CD4-positive, alpha-beta T cell (primary cell): Measurements from ENCODE around the gene NKX6-1. TPM values are rescaled to one million over a fixed set of nuclear protein-coding genes. Genes with fewer than 3 reads are reported as not detected.

Experiments used
- ATAC-seq: fragments of 200-7000 bp; cut with Tn5 transposase; one replicate; pipeline ENCODE4 v1.10.0; 2022; ENCODE audit warnings: mild to moderate bottlenecking; ENCODE audit not compliant: poor library complexity
- CTCF ChIA-PET: fragments of 350-600 bp; sonication (Branson Sonifier 250); formaldehyde crosslinking; loops from one replicate; lab custom pipeline; 2021; ENCODE audit warnings: antibody characterized with exemption, inconsistent platforms; lab: Charles Lee
- POLR2A ChIA-PET: fragments of 350-600 bp; sonication (Branson Sonifier 250); formaldehyde crosslinking; loops from one replicate; lab custom pipeline; 2021; ENCODE audit warnings: antibody characterized with exemption, inconsistent platforms; lab: Charles Lee
- DNase-seq, 14 experiments: peaks; one replicate each; pipeline ENCODE4 v3.0.0-alpha.2; 2013 to 2020; ENCODE audit warnings: mixed read lengths in 2 of 14
- H3K27ac ChIP-seq, 2 donors: one replicate each; pipeline versions ENCODE4 v1.5.1 to v1.7.0; 2013; ENCODE audit warnings: low read length in 2 of 2, low read depth in 1 of 2, mild to moderate bottlenecking in 1 of 2
- H3K27me3 ChIP-seq, 2 experiments: 1 replicate in 1 of 2; 2 replicates in 1 of 2; pipeline versions ENCODE4 v1.6.1 to v1.7.0; 2013; ENCODE audit warnings: low read length in 2 of 2, control low read depth in 1 of 2, mild to moderate bottlenecking in 1 of 2, moderate library complexity in 1 of 2; ENCODE audit not compliant: insufficient read depth in 2 of 2, control insufficient read depth in 1 of 2
- H3K36me3 ChIP-seq: one replicate; pipeline ENCODE4 v1.6.1; 2013; ENCODE audit warnings: low read length, control low read depth; ENCODE audit not compliant: insufficient read depth
- H3K4me1 ChIP-seq: one replicate; pipeline ENCODE4 v1.6.1; 2013; ENCODE audit warnings: low read length, control low read depth; ENCODE audit not compliant: insufficient read depth
- H3K4me3 ChIP-seq: one replicate; pipeline ENCODE4 v1.5.1; 2013; ENCODE audit warnings: mild to moderate bottlenecking, low read length, moderate library complexity
- H3K9me3 ChIP-seq, 2 experiments: 1 replicate in 1 of 2; 2 replicates in 1 of 2; pipeline versions ENCODE4 v1.6.1 to v1.7.0; 2013; ENCODE audit warnings: low read length in 2 of 2, mild to moderate bottlenecking in 2 of 2, control low read depth in 1 of 2, moderate library complexity in 1 of 2; ENCODE audit not compliant: control insufficient read depth in 1 of 2, insufficient read depth in 1 of 2
- H3K27ac Mint-ChIP-seq: one replicate; pipeline ENCODE4 v1.8.0; 2020; ENCODE audit warnings: mixed read lengths
- H3K27me3 Mint-ChIP-seq: one replicate; pipeline ENCODE4 v1.8.0; 2021; ENCODE audit warnings: mixed read lengths
- H3K36me3 Mint-ChIP-seq: one replicate; pipeline ENCODE4 v1.8.0; 2021; ENCODE audit warnings: low read depth, mixed read lengths
- H3K4me1 Mint-ChIP-seq: one replicate; pipeline ENCODE4 v1.8.0; 2021; ENCODE audit warnings: low read depth, mixed read lengths
- H3K4me3 Mint-ChIP-seq: one replicate; pipeline ENCODE4 v1.8.0; 2020; ENCODE audit warnings: mild to moderate bottlenecking, mixed read lengths
- H3K9me3 Mint-ChIP-seq: one replicate; pipeline ENCODE4 v1.8.0; 2020; ENCODE audit warnings: mixed read lengths
- CTCF ChIP-seq: fragments of 200-600 bp; IDR thresholded peaks from one replicate; pipeline ENCODE4 v1.8.0; 2022; ENCODE audit warnings: antibody characterized with exemption, mild to moderate bottlenecking
- intact Hi-C, 2 experiments: fragments of 100-400 bp; cut with DNase I in 1 of 2; cut with micrococcal nuclease in 1 of 2; formaldehyde crosslinking; loops; one replicate each; pipeline versions ENCODE4 v1.15.1 to v1.9.0; 2023 to 2025; cut with DNase I, micrococcal nuclease
- polyA plus RNA-seq, 2 donors: library from polyadenylated mRNA; unstranded; fragments of 120-200 nt; gene quantifications; one replicate each; pipeline ENCODE4 v1.2.1, GENCODE V29; 2013
- total RNA-seq, 174 experiments: library from RNA in 2 of 174; stranded (reverse) in 2 of 174; gene quantifications; one replicate each; pipeline ENCODE4 v1.2.3 and lab custom pipeline; 2021 to 2026

The NKX6-1 gene
- not detected for total RNA-seq
- polyA plus RNA-seq (2013, experiment 1 of 2): not detected
- not detected for polyA plus RNA-seq (2013, experiment 2 of 2)
- total RNA-seq (lab: John Stamatoyannopoulos, UW): 0 to 0.16 (median 0) reads per million in 172 experiments

- ChIA-PET POLR2A (interaction anchor here (0.6 to 1.0 kb wide), 2 partner anchors 33 to 1040 kb away, joined by 3 to 4 read pairs; no protein-coding TSS in a partner anchor), CTCF (no interaction called here)
- Mint-ChIP-seq H3K36me3 (no peaks in the 10 kb centered on the region), H3K9me3 (peaks cover 2% of the 10 kb centered on the region), H3K4me1 (peaks cover 21% of the 10 kb centered on the region), H3K4me3 (peak within 1 kb of the TSS; percentile 84), H3K27ac (peak within 1 kb of the TSS; percentile 21), H3K27me3 (peaks cover 95% of the 10 kb centered on the region)
- no peak for ATAC-seq
- Histone ChIP-seq H3K27ac (no peak within 1 kb of the TSS), H3K4me3 (peak within 1 kb of the TSS; percentile 42), H3K36me3 (no peaks in the 10 kb centered on the region), H3K27me3 (peaks cover 87 to 100% of the 10 kb centered on the region in 2 experiments), H3K9me3 (peaks cover 29 to 62% of the 10 kb centered on the region in 2 experiments), H3K4me1 (peaks cover 34% of the 10 kb centered on the region)
- no peak for TF ChIP-seq CTCF
- intact Hi-C loops: loop anchor here in 1 of 2 experiments (1.0 kb wide), 1 partner anchor 41 kb away; no protein-coding TSS in a partner anchor
- DNase-seq: peak in 2 of 14 experiments; percentile 27 to 28
Measured at GRCh38 chr4:84498935-84499623, at the start of gene NKX6-1. Gene NKX6-1 (minus strand): TSS chr4:84499292. CDS start chr4:84498228, 1,064 bp downstream.

GRCh38 chr4:84547211-84547610, 48.1 kb upstream of the NKX6-1 start:
- POLR2A ChIA-PET: no interaction called here
- H3K36me3 ChIP-seq: no peaks in the 10 kb centered on the region

GRCh38 chr4:84545093-84545492, 46.0 kb upstream of the NKX6-1 start:
- ATAC-seq (no peak), DNase-seq (no peak)
- intact Hi-C loops: no loop called here
- POLR2A ChIA-PET: no interaction called here
- Mint-ChIP-seq H3K9me3 (no peaks in the 10 kb centered on the region), H3K4me3 (no peak overlapping the region), H3K27ac (no peak overlapping the region), H3K27me3 (peaks cover 39% of the 10 kb centered on the region), H3K36me3 (no peaks in the 10 kb centered on the region), H3K4me1 (no peaks in the 10 kb centered on the region)
- CTCF ChIA-PET: no interaction called here
- no peak overlapping the region for H3K4me3 ChIP-seq
- no peaks in the 10 kb centered on the region for H3K4me1 ChIP-seq
- no peak overlapping the region for H3K27ac ChIP-seq
- no peaks in the 10 kb centered on the region for H3K9me3 ChIP-seq
- peaks cover 0 to 4% of the 10 kb centered on the region in 2 experiments for H3K27me3 ChIP-seq
- no peaks in the 10 kb centered on the region for H3K36me3 ChIP-seq
- no peak for TF ChIP-seq CTCF

More at GRCh38 chr4:84547211-84547610, 48.1 kb upstream of the NKX6-1 start:
- Histone ChIP-seq H3K9me3 (peaks cover 0 to 4% of the 10 kb centered on the region in 2 experiments), H3K4me3 (no peak overlapping the region), H3K4me1 (no peaks in the 10 kb centered on the region), H3K27ac (no peak overlapping the region), H3K27me3 (peaks cover 0 to 4% of the 10 kb centered on the region in 2 experiments)
- intact Hi-C loops: no loop called here
- Mint-ChIP-seq H3K4me3 (no peak overlapping the region), H3K27me3 (peaks cover 35% of the 10 kb centered on the region), H3K9me3 (no peaks in the 10 kb centered on the region), H3K27ac (no peak overlapping the region), H3K4me1 (no peaks in the 10 kb centered on the region), H3K36me3 (no peaks in the 10 kb centered on the region)
- DNase-seq: no peak
- no peak for TF ChIP-seq CTCF
- CTCF ChIA-PET: no interaction called here
- no peak for ATAC-seq
